CD4-positive, alpha-beta T cell treated with Interleukin-6 for 4 hours (primary cell): Measurements from ENCODE around the gene ARHGEF2.

ENCODE experiments used
- DNase-seq: peaks from one replicate; pipeline ENCODE4 v3.0.0-alpha.2; 2020; ENCODE audit warnings: mixed read lengths

The ARHGEF2 gene

GRCh38 chr1:155969377-155969791, 9.0 kb downstream of the ARHGEF2 start:
- DNase-seq, result no peak

GRCh38 chr1:155968670-155969069, 9.7 kb downstream of the ARHGEF2 start:
- no peak for DNase-seq

- DNase-seq, result no peak
These were observed 10.3 kb downstream of the ARHGEF2 start for GRCh38 chr1:155968051-155968400.

GRCh38 chr1:155967341-155968050, 10.9 kb downstream of the ARHGEF2 start:
- peak; percentile 59 for DNase-seq

- no peak for DNase-seq
These were observed 11.6 kb downstream of the ARHGEF2 start for GRCh38 chr1:155966750-155967149.

GRCh38 chr1:155966135-155966534, 12.2 kb downstream of the ARHGEF2 start:
- DNase-seq, result no peak

- DNase-seq, result no peak
These were observed 14.2 kb downstream of the ARHGEF2 start for GRCh38 chr1:155964193-155964592.

GRCh38 chr1:155962599-155963211, 15.6 kb downstream of the ARHGEF2 start:
- DNase-seq, result no peak

GRCh38 chr1:155961937-155962336, 16.4 kb downstream of the ARHGEF2 start:
- peak; percentile 42 for DNase-seq

- no peak for DNase-seq
These were observed 18.1 kb downstream of the ARHGEF2 start for GRCh38 chr1:155960081-155960745.

GRCh38 chr1:155957411-155957915, 20.9 kb downstream of the ARHGEF2 start:
- DNase-seq, result no peak

GRCh38 chr1:155954645-155955044, 23.7 kb downstream of the ARHGEF2 start:
- DNase-seq, result no peak

- DNase-seq, result no peak
These were observed 25.8 kb downstream of the ARHGEF2 start for GRCh38 chr1:155952505-155952890.

- no peak for DNase-seq
These were observed 26.4 kb downstream of the ARHGEF2 start for GRCh38 chr1:155951753-155952504.

GRCh38 chr1:155950829-155951228, 27.5 kb downstream of the ARHGEF2 start:
- no peak for DNase-seq

GRCh38 chr1:155947741-155948140, 30.6 kb downstream of the ARHGEF2 start:
- DNase-seq, result no peak

GRCh38 chr1:155947292-155947691, 31.1 kb downstream of the ARHGEF2 start:
- no peak for DNase-seq

GRCh38 chr1:155946633-155947219, 31.6 kb downstream of the ARHGEF2 start:
- no peak for DNase-seq

- no peak for DNase-seq
These were observed 33.9 kb downstream of the ARHGEF2 start for GRCh38 chr1:155944444-155944799.

GRCh38 chr1:155942578-155943141, 35.7 kb downstream of the ARHGEF2 start:
- DNase-seq, result no peak

- DNase-seq, result no peak
These were observed 36.4 kb downstream of the ARHGEF2 start for GRCh38 chr1:155941845-155942531.
